Uterus (tissue), 4 donors: Measurements from ENCODE around the gene TRMT2B. TPM values are rescaled to one million over a fixed set of nuclear protein-coding genes. Genes with fewer than 3 reads are reported as not detected.

ENCODE experiments used
- DNase-seq, 2 donors: peaks; one replicate each; pipeline ENCODE4 v3.0.0-alpha.2; 2019 to 2020
- H3K27ac ChIP-seq, 2 donors: fragments of 200-600 bp; sonication (generic); 1 replicate in 1 of 2; 2 replicates in 1 of 2; pipeline ENCODE4 v1.5.1; 2016 to 2018
- H3K27me3 ChIP-seq, 2 donors: fragments of 200-600 bp; sonication (generic); one replicate each; pipeline ENCODE4 v1.5.1; 2018 to 2019; ENCODE audit warnings: control low read depth in 1 of 2
- H3K36me3 ChIP-seq, 2 donors: fragments of 200-600 bp; sonication (generic); one replicate each; pipeline ENCODE4 v1.5.1; 2019; ENCODE audit warnings: control low read depth in 1 of 2
- H3K4me1 ChIP-seq, 2 donors: fragments of 200-600 bp; sonication (generic); one replicate each; pipeline ENCODE4 v1.5.1; 2018 to 2019; ENCODE audit warnings: control low read depth in 1 of 2
- H3K4me3 ChIP-seq, 2 donors: fragments of 200-600 bp; sonication (generic); 1 replicate in 1 of 2; 2 replicates in 1 of 2; pipeline ENCODE4 v1.5.1; 2018 to 2019; ENCODE audit warnings: mild to moderate bottlenecking in 1 of 2
- H3K9me3 ChIP-seq, 2 donors: fragments of 200-600 bp; sonication (generic); one replicate each; pipeline ENCODE4 v1.5.1; 2019; ENCODE audit warnings: control low read depth in 1 of 2
- CTCF ChIP-seq, 4 experiments: fragments of 200-600 bp in 2 of 4; fragments of 450-650 bp in 2 of 4; sonication (generic) in 2 of 4; IDR thresholded peaks; one replicate each; pipeline ENCODE4 v1.5.1; 2016 to 2019; ENCODE audit warnings: antibody characterized with exemption in 4 of 4, mild to moderate bottlenecking in 2 of 4, moderate library complexity in 1 of 4
- POLR2A ChIP-seq, 2 donors: fragments of 450-650 bp; IDR thresholded peaks; one replicate each; pipeline ENCODE4 v1.6.1; 2016; ENCODE audit warnings: antibody characterized with exemption in 2 of 2, mild to moderate bottlenecking in 1 of 2, moderate library complexity in 1 of 2
- intact Hi-C: fragments of 100-400 bp; cut with DNase I; formaldehyde crosslinking; loops from one replicate; pipeline ENCODE4 v1.15.1; 2023; ENCODE audit warnings: low total_unique reads
- total RNA-seq, 4 donors: library from RNA; depleted of rRNA in 3 of 4; stranded (reverse); fragments of >200 nt in 3 of 4; gene quantifications; one replicate each; pipeline versions ENCODE4 v1.1.0 to v1.2.4, GENCODE V29; 2014 to 2023
- donor health status: DM: yes; HTN: yes; CAD: no.

The TRMT2B gene
- total RNA-seq, 4 donors from 2014 or later, result 13.1 to 19.1 (median 16.1) TPM

DNA sequence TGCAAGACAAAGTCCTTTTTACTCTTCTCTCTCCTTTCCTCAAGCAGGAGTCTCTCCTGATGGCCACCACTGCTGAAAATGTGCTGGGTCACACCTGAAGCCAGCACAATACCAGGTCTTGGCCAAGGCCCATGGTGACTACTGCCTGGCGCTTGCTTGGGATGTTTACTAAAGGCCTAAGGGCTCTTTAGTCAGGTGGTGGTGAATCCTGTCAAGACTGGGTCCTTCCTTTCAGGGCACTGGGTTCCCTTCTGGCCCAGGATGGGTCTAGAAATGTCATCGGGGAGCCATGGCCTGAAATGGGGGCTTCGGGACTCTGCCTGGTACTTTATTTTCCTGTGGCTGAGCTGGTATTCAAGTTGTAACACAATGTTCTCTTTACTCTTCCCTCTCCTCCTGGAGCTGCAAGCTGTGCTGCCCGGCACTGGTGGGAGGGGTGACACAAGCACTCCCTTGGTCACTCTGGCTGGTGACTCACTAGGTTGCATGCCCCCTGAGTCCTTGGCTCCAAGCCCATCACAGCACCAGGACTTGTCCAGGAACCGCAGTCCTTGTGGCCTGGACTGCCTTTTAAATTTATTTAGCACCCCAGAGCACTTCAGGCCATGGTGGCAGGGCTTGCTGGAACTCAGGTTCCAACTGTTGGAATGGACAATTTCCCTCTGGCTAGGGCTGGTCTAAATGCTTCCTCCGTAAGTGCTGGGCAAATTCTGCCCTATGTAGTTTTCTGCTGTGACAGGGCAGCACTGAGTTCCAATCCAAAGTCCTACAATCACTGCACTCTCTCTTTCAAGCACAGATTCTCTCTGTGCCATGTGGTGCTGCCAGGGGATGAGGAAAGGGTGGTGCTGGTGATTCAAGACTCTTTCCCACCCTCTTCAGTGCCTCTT, 71.1 kb downstream of the TRMT2B start:
- H3K9me3 ChIP-seq, result no peaks in the 10 kb centered on the region
- TF ChIP-seq POLR2A (IDR thresholded peaks at IDR 0.05) (no peak), CTCF (IDR thresholded peaks at IDR 0.05) (no peak)
- H3K4me1 ChIP-seq, result no peaks in the 10 kb centered on the region
- H3K36me3 ChIP-seq, result no peaks in the 10 kb centered on the region
- H3K27ac ChIP-seq, result no peak overlapping the region
- intact Hi-C loops, result no loop called here
- H3K27me3 ChIP-seq, result no peaks in the 10 kb centered on the region
- no peak overlapping the region for H3K4me3 ChIP-seq
- DNase-seq, result no peak

DNA sequence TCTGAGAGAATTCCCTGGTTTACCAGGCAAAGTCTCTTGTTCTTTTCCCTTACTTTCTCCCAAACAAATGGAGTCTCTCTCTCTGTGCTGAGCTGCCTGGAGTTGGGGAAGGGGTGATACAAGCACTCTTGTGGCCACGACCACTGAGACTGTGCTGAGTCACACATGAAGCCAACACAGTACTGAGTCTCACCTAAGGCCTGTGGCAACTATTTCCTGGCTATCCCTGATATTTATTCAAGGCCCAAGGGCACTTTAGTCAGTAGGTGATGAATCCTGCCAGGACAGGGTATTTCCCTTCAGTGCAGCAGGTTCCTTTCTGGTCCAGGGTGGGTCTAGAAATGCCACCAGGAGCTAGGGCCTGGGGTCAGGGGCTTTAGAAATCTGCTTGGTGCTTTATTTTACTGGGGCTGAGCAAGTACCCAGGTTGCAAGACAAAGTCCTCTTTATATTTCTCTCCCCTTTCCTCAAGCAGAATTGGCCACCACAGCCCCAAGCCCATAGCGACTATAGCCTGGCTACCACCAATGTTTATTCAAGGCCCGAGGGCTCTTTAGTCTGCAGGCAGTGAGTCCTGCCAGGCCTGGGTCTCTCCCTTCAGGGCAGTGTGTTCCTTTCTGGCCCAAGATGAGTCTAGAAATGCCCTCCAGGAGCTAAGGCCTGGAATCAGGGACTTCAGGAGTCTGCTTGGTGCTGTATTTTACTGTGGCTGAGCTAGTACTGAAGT, 71.9 kb downstream of the TRMT2B start:
- Histone ChIP-seq H3K4me3 (no peak overlapping the region), H3K9me3 (no peaks in the 10 kb centered on the region), H3K4me1 (no peaks in the 10 kb centered on the region), H3K36me3 (no peaks in the 10 kb centered on the region), H3K27me3 (no peaks in the 10 kb centered on the region), H3K27ac (no peak overlapping the region)
- intact Hi-C loops, result no loop called here
- DNase-seq, result no peak
- TF ChIP-seq POLR2A (IDR thresholded peaks at IDR 0.05), result no peak
- no peak for TF ChIP-seq CTCF (IDR thresholded peaks at IDR 0.05)

DNA sequence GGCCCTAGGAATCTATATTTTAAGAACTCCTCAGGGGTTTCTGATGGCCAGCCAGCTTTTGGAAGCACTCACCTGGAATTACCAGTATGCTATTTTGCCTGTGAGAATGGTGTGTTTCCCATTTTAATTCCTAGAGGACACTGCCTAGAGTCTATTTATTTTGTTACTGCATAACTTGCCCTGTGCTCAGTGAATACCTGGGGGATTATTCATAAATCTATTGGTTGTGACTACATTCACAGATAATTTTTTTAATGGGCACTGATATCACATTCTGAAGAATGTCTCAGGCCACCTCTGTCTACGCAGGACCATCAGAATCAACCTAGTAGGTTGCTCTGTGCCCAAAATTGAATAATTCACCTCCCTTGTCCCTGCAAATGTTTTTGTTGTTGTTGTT, 75.7 kb downstream of the TRMT2B start:
- intact Hi-C loops, result no loop called here
- no peak overlapping the region for H3K27ac ChIP-seq
- H3K27me3 ChIP-seq, result no peaks in the 10 kb centered on the region
- H3K9me3 ChIP-seq, result no peaks in the 10 kb centered on the region
- no peaks in the 10 kb centered on the region for H3K36me3 ChIP-seq
- DNase-seq, result no peak
- TF ChIP-seq POLR2A (IDR thresholded peaks at IDR 0.05) (no peak), CTCF (IDR thresholded peaks at IDR 0.05) (no peak)
- no peak overlapping the region for H3K4me3 ChIP-seq
- H3K4me1 ChIP-seq, result no peaks in the 10 kb centered on the region

- intact Hi-C loops, result no loop called here
- H3K4me1 ChIP-seq, result no peaks in the 10 kb centered on the region
- TF ChIP-seq POLR2A (IDR thresholded peaks at IDR 0.05) (no peak), CTCF (IDR thresholded peaks at IDR 0.05) (no peak)
Measured at GRCh38 chrX:100975212-100975611, 76.7 kb downstream of the TRMT2B start.

DNA sequence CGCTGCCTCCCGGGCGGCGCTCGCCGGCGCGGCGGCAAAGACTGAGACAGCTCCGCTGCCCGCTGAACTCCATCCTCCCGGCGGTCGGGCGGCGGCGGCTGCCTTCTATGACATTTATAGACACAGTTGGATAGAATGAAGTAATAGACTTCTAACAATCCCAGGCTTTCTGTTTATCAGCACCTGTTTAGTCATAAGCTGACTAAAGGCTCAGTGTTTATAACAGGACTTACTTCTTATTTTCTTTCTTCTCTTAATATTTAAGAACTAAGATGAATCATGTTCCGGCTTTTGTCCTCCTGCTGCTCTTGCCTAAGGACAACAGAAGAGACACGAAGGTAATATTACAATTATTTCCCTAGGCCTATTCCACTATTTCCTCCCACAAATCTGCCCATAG, 78.5 kb downstream of the TRMT2B start:
- Histone ChIP-seq H3K36me3 (no peaks in the 10 kb centered on the region), H3K9me3 (no peaks in the 10 kb centered on the region), H3K4me1 (no peaks in the 10 kb centered on the region), H3K27me3 (no peaks in the 10 kb centered on the region), H3K4me3 (no peak overlapping the region), H3K27ac (no peak overlapping the region)
- DNase-seq, result no peak
- TF ChIP-seq POLR2A (IDR thresholded peaks at IDR 0.05) (no peak), CTCF (IDR thresholded peaks at IDR 0.05) (no peak)
- intact Hi-C loops, result no loop called here

More at GRCh38 chrX:100975212-100975611, 76.7 kb downstream of the TRMT2B start:
- Histone ChIP-seq H3K36me3 (no peaks in the 10 kb centered on the region), H3K9me3 (no peaks in the 10 kb centered on the region), H3K27ac (no peak overlapping the region), H3K4me3 (no peak overlapping the region), H3K27me3 (no peaks in the 10 kb centered on the region)
- no peak for DNase-seq
